ENCODE results near the gene TMEM132A. TPM values are rescaled to one million over a fixed set of nuclear protein-coding genes. Genes with fewer than 3 reads are reported as not detected.

Gene TMEM132A
- total RNA-seq, 1 experiment from 2014 or later = 95.5 TPM

- peaks cover 7% of the 10 kb centered on the region for H3K27me3 Mint-ChIP-seq (ENCODE audit: low read depth)
- no peaks in the 10 kb centered on the region for H3K9me3 ChIP-seq (ENCODE audit: control insufficient read depth, low read depth, low read length)
- H3K9ac ChIP-seq (ENCODE audit: extremely low read depth, insufficient read length, low read length) = no peak overlapping the region
- no peak overlapping the region for H4K91ac ChIP-seq (ENCODE audit: insufficient read length, low read depth, low read length)
- H3K27ac ChIP-seq (ENCODE audit: insufficient read length, low read depth, low read length) = no peak overlapping the region
- DNase-seq = no peak
- H2BK5ac ChIP-seq (ENCODE audit: insufficient read length, low read length) = no peak overlapping the region
- no peak overlapping the region for H4K8ac ChIP-seq (replicated peaks; ENCODE audit: insufficient read length, low read depth, low read length)
- peak overlapping the region in 1 of 2 experiments; percentile 51; a peak in 2 of 5 replicates for H3K4me3 Mint-ChIP-seq
- no peak overlapping the region for H3K56ac ChIP-seq (ENCODE audit: insufficient read length, low read depth, low read length)
- H3K4me2 ChIP-seq (ENCODE audit: insufficient read depth, insufficient read length, low read length) = no peak overlapping the region
- H3K27ac Mint-ChIP-seq = no peak overlapping the region
- H3K4me1 Mint-ChIP-seq = peaks cover 16 to 21% of the 10 kb centered on the region in 2 experiments
- H2BK20ac ChIP-seq (ENCODE audit: low read depth, low read length, poor library complexity, severe bottlenecking) = no peak overlapping the region
- TF ChIP-seq, protein P1, sequence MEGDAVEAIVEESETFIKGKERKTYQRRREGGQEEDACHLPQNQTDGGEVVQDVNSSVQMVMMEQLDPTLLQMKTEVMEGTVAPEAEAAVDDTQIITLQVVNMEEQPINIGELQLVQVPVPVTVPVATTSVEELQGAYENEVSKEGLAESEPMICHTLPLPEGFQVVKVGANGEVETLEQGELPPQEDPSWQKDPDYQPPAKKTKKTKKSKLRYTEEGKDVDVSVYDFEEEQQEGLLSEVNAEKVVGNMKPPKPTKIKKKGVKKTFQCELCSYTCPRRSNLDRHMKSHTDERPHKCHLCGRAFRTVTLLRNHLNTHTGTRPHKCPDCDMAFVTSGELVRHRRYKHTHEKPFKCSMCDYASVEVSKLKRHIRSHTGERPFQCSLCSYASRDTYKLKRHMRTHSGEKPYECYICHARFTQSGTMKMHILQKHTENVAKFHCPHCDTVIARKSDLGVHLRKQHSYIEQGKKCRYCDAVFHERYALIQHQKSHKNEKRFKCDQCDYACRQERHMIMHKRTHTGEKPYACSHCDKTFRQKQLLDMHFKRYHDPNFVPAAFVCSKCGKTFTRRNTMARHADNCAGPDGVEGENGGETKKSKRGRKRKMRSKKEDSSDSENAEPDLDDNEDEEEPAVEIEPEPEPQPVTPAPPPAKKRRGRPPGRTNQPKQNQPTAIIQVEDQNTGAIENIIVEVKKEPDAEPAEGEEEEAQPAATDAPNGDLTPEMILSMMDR (conservative IDR thresholded peaks at IDR 0.05) = no peak; the same call in 2 of the 3 replicates
- no peak overlapping the region for H2BK120ac ChIP-seq (ENCODE audit: low read depth, low read length, poor library complexity, severe bottlenecking)
- no peaks in the 10 kb centered on the region for H3K27me3 ChIP-seq (ENCODE audit: insufficient read depth, low read length)
- no peaks in the 10 kb centered on the region for H4K20me1 ChIP-seq (ENCODE audit: control insufficient read depth, insufficient read depth, insufficient read length)
- H3K9me3 Mint-ChIP-seq = no peaks in the 10 kb centered on the region
- H3K79me2 ChIP-seq (ENCODE audit: insufficient read depth, low read length) = no peaks in the 10 kb centered on the region
- no CpG with 5 or more reads among the region's 5 CpGs for WGBS (ENCODE audit: extremely low coverage, insufficient read length, low lambda C conversion rate)
- peaks cover 25 to 50% (median 44%) of the 10 kb centered on the region in 3 experiments; a peak in 6 of 7 replicates for H3K36me3 Mint-ChIP-seq (ENCODE audit: insufficient read depth in 1 of 3, low read depth in 3 of 3)
- peaks cover 2% of the 10 kb centered on the region for H3K4me1 ChIP-seq (ENCODE audit: insufficient read depth, low read length)
- peaks cover 10% of the 10 kb centered on the region for H3K23me2 ChIP-seq (ENCODE audit: insufficient read length, low read depth, low read length, poor library complexity, severe bottlenecking)
- no peaks in the 10 kb centered on the region for H3K79me1 ChIP-seq (ENCODE audit: insufficient read depth, low read depth, low read length, poor library complexity, severe bottlenecking)
- no peak overlapping the region for H2AK5ac ChIP-seq (ENCODE audit: insufficient read length, low read length)
- H2BK15ac ChIP-seq (ENCODE audit: low read depth, low read length) = no peak overlapping the region
- H3K4ac ChIP-seq (ENCODE audit: low read depth, low read length) = no peak overlapping the region
- no peak overlapping the region for H3K23ac ChIP-seq (ENCODE audit: insufficient read length, low read depth, low read length)
- no peak overlapping the region for H3K14ac ChIP-seq (ENCODE audit: insufficient read depth, low read length)
- no peak overlapping the region for H3K18ac ChIP-seq (ENCODE audit: insufficient read length, low read depth, low read length)
- no peak overlapping the region for H4K5ac ChIP-seq (ENCODE audit: insufficient read length, low read depth, low read length)
- H3T11ph ChIP-seq (ENCODE audit: low read length) = no peak overlapping the region
- no peak overlapping the region for H2AFZ ChIP-seq (ENCODE audit: low read length)
- no peak overlapping the region for H2BK12ac ChIP-seq (ENCODE audit: insufficient read length, low read depth, low read length)
Observed at GRCh38 chr11:60923326-60923725, 934 bp upstream of the TMEM132A start.
